Measurements from ENCODE around the gene PARD3. TPM values are rescaled to one million over a fixed set of nuclear protein-coding genes. Genes with fewer than 3 reads are reported as not detected.
A peak's percentile ranks its signal among the peaks of the same experiment; 100 is the strongest.

Gene PARD3
- total RNA-seq, 1 experiment from 2014 or later: 154 TPM

GRCh38 chr10:34715511-34716187, 99.4 kb downstream of the PARD3 start:
- intact Hi-C loops (cut with micrococcal nuclease): no loop called here
- H4K20me1 ChIP-seq (ENCODE audit: low read length): peaks cover 32% of the 10 kb centered on the region
- peaks cover 93% of the 10 kb centered on the region for H3K79me2 ChIP-seq (ENCODE audit: low read length)
- TF ChIP-seq EZH2phosphoT487 (IDR thresholded peaks at IDR 0.05; ENCODE audit: borderline replicate concordance, low read length) (no peak), CTCF (conservative IDR thresholded peaks at IDR 0.05; ENCODE audit: low read depth, low read length) (no peak), EZH2 (IDR thresholded peaks at IDR 0.05; ENCODE audit: low read length, unreplicated experiment) (no peak)
- ATAC-seq (no peak), DNase-seq (no peak)
- H3K9ac ChIP-seq (ENCODE audit: low read length): no peak overlapping the region
- no peaks in the 10 kb centered on the region for H3K9me3 ChIP-seq (ENCODE audit: low read length)
- no peaks in the 10 kb centered on the region for H3K9me2 ChIP-seq (replicated peaks; ENCODE audit: low read length)
- ChIA-PET POLR2A (ENCODE audit: unreplicated experiment) (no interaction called here), CTCF (no interaction called here)
- no peak overlapping the region for H3K4me2 ChIP-seq (ENCODE audit: low read length)
- peaks cover 61% of the 10 kb centered on the region for H3K4me1 ChIP-seq (ENCODE audit: insufficient read depth, low read length)
- no peak overlapping the region for H3K4me3 ChIP-seq (ENCODE audit: low read length)
- no TSS peak for BruUV-seq (replicated peaks)
- no peaks in the 10 kb centered on the region for H3K27me3 ChIP-seq (ENCODE audit: low read length)
- H3F3A ChIP-seq (ENCODE audit: low read length, unreplicated experiment): peaks cover 7% of the 10 kb centered on the region
- H3K27ac ChIP-seq (ENCODE audit: low read length): no peak overlapping the region
- H3K36me3 ChIP-seq (ENCODE audit: low read depth, low read length): no peaks in the 10 kb centered on the region
- no peak overlapping the region for H2AFZ ChIP-seq (ENCODE audit: low read length)

- peaks cover 9% of the 10 kb centered on the region for H3F3A ChIP-seq (ENCODE audit: low read length, unreplicated experiment)
- peak overlapping the region; percentile 15 for H3K4me3 ChIP-seq (ENCODE audit: low read length)
- ChIA-PET CTCF (interaction anchor here (0.6 to 0.7 kb wide), 2 partner anchors 9 to 30 kb away, joined by 3 to 4 read pairs; no protein-coding TSS in a partner anchor), POLR2A (ENCODE audit: unreplicated experiment) (no interaction called here)
- intact Hi-C loops (cut with micrococcal nuclease): loop anchor here (1.0 kb wide), 1 partner anchor 18 kb away; no protein-coding TSS in a partner anchor
- H3K36me3 ChIP-seq (ENCODE audit: low read depth, low read length): no peaks in the 10 kb centered on the region
- no peaks in the 10 kb centered on the region for H3K9me3 ChIP-seq (ENCODE audit: low read length)
- H3K9me2 ChIP-seq (replicated peaks; ENCODE audit: low read length): no peaks in the 10 kb centered on the region
- H3K9ac ChIP-seq (ENCODE audit: low read length): no peak overlapping the region
- H3K27me3 ChIP-seq (ENCODE audit: low read length): no peaks in the 10 kb centered on the region
- TF ChIP-seq EZH2phosphoT487 (IDR thresholded peaks at IDR 0.05; ENCODE audit: borderline replicate concordance, low read length) (no peak), CTCF (conservative IDR thresholded peaks at IDR 0.05; ENCODE audit: low read depth, low read length) (no peak), EZH2 (IDR thresholded peaks at IDR 0.05; ENCODE audit: low read length, unreplicated experiment) (no peak)
- DNase-seq (peak; percentile 99), ATAC-seq (peak; percentile 83)
- peaks cover 58% of the 10 kb centered on the region for H3K4me1 ChIP-seq (ENCODE audit: insufficient read depth, low read length)
- H2AFZ ChIP-seq (ENCODE audit: low read length): no peak overlapping the region
- H3K4me2 ChIP-seq (ENCODE audit: low read length): peak overlapping the region; percentile 66
- H3K27ac ChIP-seq (ENCODE audit: low read length): peak overlapping the region; percentile 36
- no TSS peak for BruUV-seq (replicated peaks)
- H3K79me2 ChIP-seq (ENCODE audit: low read length): peaks cover 90% of the 10 kb centered on the region
- peaks cover 33% of the 10 kb centered on the region for H4K20me1 ChIP-seq (ENCODE audit: low read length)
These were observed 101.2 kb downstream of the PARD3 start for GRCh38 chr10:34713875-34714274.

GRCh38 chr10:34711500-34711899, 103.6 kb downstream of the PARD3 start:
- H3F3A ChIP-seq (ENCODE audit: low read length, unreplicated experiment): peaks cover 9% of the 10 kb centered on the region
- no peaks in the 10 kb centered on the region for H3K36me3 ChIP-seq (ENCODE audit: low read depth, low read length)
- CTCF ChIA-PET: no interaction called here
- TF ChIP-seq EZH2 (IDR thresholded peaks at IDR 0.05; ENCODE audit: low read length, unreplicated experiment): no peak
- TF ChIP-seq EZH2phosphoT487 (IDR thresholded peaks at IDR 0.05; ENCODE audit: borderline replicate concordance, low read length): no peak
- no peak for TF ChIP-seq CTCF (conservative IDR thresholded peaks at IDR 0.05; ENCODE audit: low read depth, low read length)
- no peaks in the 10 kb centered on the region for H3K27me3 ChIP-seq (ENCODE audit: low read length)
- no peak overlapping the region for H3K9ac ChIP-seq (ENCODE audit: low read length)
- H3K4me2 ChIP-seq (ENCODE audit: low read length): no peak overlapping the region
- no peak for ATAC-seq
- POLR2A ChIA-PET (ENCODE audit: unreplicated experiment): interaction anchor here (0.6 kb wide), 1 partner anchor 226 kb away, joined by 19 read pairs; no protein-coding TSS in a partner anchor
- intact Hi-C loops (cut with micrococcal nuclease): no loop called here
- H3K9me3 ChIP-seq (ENCODE audit: low read length): no peaks in the 10 kb centered on the region
- H3K4me3 ChIP-seq (ENCODE audit: low read length): no peak overlapping the region
- peaks cover 93% of the 10 kb centered on the region for H3K79me2 ChIP-seq (ENCODE audit: low read length)
- no TSS peak for BruUV-seq (replicated peaks)
- no peak overlapping the region for H2AFZ ChIP-seq (ENCODE audit: low read length)
- peaks cover 55% of the 10 kb centered on the region for H3K4me1 ChIP-seq (ENCODE audit: insufficient read depth, low read length)
- no peak for DNase-seq
- H3K27ac ChIP-seq (ENCODE audit: low read length): no peak overlapping the region
- peaks cover 29% of the 10 kb centered on the region for H4K20me1 ChIP-seq (ENCODE audit: low read length)
- no peaks in the 10 kb centered on the region for H3K9me2 ChIP-seq (replicated peaks; ENCODE audit: low read length)
